HG03571 (cell line): ENCODE measurements around the gene NEU3.
"Not testable (repeated sequence)": the region's sequence is repeated elsewhere in the genome, so short reads cannot be mapped to it uniquely, and the experiment has no call there.

ENCODE experiments used
- ATAC-seq: cut with Tn5 transposase; IDR thresholded peaks from one replicate; pipeline ENCODE4 v1.9.1; 2021; ENCODE audit not compliant: unreplicated experiment

The NEU3 gene

DNA sequence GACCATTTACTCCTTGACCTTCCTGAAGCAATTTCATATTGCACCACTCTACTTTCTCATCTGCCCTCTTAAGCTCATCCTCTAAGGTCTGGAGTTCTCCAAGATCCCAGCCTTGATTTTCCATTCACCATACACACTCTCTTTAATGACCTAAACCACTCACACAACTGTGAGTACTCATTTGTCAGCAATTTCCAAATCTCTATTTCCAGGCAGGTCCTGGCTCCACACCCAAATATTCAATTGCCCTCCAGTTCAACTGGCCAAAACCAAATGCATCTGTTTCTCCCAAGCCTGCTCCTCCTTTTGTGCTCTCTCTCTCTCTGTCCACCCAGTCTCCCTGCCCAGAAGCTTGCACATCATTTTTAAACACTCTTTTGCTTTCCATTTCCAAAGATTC, 39.6 kb downstream of the NEU3 start:
- ATAC-seq: no peak

DNA sequence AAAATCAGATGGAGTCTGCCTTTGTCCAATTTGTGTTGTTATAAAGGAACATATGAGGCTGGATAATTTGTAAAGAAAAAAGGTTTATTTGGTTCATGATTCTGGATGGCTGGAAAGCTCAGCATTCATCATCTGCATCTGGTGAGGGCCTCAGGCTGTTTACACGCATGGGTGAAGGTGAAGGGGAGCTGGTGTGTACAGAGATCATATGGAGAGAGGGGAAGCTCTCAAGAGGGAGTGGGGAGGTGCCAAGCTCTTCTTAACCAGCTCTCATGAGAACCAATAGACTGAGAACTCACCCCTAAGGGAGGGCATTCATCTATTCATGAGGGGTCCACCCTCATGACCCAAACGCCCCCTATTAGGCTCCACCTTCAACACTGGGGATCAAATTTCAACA, 40.0 kb downstream of the NEU3 start:
- no peak for ATAC-seq

DNA sequence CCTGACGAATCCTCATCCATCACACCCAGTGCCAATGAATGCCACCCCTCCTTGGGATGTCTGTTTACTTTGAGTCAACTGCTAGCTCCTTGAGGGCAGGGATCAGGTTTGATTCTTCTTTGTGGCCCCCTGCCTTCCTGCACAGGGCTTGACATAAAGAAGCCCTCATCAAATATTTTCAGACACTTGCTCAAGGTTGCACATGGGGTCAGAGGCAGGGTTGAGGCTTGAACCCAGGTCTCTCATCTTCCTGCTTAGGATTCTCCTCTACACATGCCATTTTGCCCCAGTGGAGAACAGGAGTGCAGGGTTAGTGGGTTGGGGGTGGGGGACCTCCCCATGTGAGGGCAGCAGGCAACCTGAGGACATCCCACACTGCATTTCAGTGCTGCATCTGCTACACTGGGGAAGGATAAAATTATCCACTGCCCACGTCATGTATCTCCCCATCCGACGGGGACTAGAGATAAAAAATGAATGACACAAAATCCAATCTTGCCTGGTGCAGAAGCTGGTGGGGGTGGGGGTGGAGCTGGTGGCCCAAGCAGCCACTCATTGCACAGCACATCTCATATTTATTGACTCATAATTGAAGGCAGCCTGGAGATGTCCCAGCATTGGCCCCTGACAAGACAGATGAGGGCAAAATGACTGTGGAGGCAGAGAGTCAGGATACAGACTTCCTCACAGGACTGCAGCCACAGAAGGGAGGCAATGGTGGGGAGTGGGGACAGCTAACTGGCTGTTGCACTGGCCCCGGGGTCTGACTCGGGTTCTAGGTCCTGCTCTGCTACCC, 41.3 kb downstream of the NEU3 start:
- ATAC-seq: no peak

DNA sequence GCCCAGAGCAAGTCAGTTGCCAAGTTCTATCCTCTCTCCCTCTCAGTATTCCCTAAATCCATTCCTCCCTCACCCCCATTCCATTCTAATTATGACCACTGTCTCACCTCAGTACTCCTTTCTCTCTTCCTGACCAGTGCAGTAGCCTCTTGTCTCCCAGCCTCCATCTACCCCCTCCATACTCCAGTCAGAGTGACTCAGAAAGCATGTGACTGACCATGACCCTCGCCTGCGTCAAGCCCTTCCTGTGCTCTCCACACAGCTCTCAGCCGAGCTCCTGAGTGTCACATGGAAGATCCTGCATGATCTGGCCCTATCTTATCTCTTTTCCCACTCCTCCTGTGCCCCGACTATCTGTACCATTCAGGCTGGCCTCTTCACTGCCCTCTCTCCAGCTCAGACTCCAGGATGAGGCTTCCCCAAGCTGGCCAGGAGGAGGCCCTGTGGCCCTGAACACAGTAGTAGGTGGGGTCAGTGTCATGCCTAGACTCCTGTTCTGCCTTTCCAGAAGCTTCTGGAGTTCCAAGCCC, 42.6 kb downstream of the NEU3 start:
- ATAC-seq: no peak

DNA sequence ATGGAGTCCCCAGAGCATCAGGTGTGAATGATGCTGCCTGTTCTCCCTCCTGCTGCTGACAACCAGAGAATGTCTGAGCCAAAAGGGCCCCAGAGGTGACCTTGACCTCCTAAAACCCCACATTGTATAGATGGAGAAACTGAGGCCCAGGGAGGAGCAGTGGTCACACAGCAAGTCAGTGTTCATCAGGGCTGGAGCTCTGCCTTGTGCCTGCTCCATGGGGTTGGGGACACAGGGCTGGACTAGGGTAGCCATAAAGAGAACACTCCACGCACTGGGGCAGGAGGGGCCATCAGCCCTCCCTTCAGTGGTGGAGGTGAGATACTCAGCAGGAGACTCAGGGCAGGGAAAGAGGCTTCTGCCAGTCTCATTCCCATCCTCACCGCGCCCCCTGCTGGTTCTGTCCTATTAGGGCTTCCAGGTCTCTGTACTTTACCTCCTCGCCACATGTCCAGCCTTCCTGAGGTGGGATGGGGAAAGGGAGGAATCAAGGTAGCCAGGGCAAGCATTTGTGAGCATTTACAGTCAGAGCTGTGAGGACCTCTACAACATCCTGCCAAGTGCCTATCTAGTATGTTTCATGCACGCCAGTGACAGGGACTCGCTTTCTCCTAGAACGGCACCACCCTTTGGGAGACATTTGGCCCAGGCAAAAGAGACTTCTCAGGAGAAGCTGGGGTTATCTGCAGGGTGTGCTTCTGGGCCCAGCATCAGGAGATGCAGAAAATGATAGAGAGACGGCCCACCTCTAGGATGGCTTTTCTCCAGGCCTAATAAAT, 43.2 kb downstream of the NEU3 start:
- ATAC-seq: no peak

DNA sequence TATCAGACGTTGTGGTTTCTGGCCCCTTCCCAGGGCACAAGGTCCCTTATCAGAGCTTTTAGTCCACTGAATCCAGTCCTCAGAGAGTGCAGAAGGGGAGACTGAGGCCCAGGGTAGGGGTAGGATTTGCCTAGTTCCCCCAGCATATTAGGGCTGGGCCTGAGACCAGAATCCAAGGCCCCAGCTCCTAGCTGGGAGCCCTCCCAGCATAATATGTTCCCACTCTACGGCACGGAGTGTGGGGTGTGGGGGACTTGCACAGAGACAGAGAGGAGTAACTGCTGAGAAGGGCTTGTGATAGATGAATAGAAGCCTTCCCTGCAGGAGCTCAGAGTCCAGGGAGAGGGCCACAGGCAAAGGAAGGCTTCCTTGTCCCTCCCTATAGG, 43.8 kb downstream of the NEU3 start:
- no peak for ATAC-seq

DNA sequence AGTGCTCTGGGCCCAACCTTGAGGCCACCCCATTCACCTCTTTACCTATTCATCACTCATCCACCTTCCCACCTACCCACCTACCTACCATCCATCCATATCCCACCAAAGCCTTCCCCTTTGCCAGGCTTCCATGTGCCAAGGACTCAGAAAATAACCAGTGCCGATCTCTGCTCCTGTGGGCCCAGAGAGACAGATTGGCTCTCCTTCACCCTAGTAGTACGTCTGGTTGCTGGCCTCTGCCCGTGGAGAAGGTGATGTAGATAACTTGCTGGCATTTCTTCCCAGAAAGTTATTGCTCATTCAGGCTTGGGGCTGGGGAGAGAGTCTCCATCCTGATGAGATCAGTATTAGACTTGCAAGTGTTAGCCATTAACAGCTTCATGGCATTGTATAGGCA, 45.2 kb downstream of the NEU3 start:
- ATAC-seq: no peak

DNA sequence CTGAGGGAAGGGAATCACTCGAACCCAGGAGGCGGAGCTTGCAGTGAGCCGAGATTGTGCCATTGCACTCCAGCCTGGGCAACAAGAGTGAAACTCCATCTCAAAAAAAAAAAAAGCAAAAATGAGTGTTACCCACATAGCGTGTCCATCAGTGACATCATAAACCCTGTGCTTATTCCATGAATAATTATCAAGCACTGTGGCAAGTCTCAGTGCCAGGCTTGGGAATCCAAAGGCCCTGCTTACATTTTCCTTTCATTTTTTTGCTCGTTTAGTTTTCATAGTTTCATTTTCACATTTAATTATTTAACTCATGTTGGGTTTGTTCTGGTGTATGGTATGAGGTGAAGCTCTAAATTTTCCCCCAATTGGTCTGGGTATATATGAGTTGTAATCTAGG, 46.5 kb downstream of the NEU3 start:
- ATAC-seq: no peak

DNA sequence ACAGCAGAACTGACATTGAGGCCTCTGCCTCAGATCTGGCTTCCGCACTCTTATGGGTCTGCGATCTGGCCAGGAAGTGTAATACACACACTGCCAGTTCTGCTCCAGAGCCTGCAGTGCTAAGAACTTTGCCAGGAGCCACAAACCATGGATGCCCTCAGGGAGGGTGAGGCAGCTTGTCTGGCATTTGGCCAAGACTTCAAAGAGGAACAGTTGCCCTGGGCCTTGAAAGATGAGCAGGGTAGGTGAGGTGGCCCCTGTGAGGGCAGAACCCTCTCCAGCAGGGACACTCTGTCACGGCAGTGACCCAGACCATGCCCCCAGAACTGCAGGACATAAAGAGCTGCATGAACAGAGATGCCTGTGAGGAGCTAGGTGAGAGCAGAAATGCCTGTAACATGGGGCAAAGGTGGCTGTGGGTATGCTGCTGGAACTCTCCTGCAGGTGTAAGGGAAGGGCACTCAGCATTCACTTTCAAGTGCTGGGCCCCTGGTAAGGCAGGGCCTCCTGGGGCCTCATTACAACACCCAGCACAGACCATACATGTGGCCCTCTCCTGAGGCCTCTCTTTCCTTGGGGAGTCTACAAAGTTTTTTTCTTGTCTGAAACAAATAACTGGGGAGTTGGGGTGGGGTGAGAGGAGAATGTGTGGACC, 47.3 kb downstream of the NEU3 start:
- ATAC-seq: no peak

DNA sequence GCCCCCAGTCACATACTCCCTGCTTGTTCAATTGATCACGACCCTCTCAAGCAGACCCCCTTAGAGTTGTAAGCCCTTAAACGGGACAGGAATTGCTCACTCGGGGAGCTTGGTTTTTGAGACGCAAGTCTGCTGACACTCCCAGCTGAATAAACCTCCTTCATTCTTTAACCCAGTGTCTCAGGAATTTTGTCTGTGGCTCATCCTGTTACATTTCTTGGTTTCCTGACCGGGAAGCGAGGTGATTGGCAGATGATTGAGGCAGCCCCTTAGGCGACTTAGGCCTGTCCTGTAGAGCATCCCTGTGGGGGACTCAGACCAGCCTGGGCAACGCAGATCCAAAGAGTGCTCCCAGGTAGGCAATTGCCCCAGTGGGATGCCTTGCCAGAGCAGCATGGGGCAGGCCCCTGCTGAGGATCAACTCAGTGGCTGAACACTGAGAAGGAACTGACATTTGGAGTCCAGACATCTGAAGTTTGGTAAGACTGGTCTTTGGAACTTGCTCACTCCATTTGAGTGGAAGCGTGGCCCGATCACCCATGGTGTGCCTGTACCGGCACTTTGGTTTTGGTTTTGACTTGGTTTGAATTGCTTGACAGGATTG, 51.5 kb downstream of the NEU3 start:
- ATAC-seq: no peak

DNA sequence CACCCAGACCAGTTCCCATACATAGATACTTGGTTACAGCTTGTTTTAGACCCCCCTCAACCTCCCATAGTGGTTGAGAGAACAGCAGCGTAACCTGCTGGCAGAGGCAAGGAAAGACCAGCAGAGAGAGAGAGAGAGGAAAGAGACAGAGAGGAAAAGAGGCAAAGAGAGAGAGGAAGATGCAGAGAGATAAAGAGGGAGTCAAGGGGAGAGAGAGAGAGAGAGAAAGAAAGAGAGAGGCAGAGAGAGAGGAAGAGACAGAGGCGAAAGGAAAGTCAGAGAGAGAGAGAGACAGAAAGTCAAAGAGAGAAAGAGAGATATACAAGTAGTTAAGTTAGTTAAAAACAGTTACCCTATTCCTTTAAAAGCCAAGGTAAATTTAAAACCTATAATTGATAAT, 52.5 kb downstream of the NEU3 start:
- no peak for ATAC-seq

DNA sequence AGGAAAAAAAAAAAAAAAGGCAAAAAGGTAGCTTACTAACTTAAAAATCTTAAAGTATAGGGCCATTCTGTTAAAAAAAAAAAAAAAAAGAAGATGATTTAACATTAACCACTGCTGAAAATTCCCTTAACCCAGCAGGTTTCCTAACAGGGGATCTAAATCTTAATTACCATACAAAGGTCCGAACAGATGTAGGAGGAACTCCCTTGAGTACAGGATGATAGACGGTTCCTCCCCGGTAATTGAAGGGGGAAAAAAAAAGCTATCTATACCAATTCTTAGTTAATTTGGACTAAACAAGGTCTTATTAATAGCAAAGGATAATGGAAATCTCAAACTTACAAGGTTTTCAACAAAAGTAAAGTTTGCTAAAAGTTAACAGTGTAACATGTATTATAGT, 53.1 kb downstream of the NEU3 start:
- ATAC-seq: not testable (repeated sequence)

DNA sequence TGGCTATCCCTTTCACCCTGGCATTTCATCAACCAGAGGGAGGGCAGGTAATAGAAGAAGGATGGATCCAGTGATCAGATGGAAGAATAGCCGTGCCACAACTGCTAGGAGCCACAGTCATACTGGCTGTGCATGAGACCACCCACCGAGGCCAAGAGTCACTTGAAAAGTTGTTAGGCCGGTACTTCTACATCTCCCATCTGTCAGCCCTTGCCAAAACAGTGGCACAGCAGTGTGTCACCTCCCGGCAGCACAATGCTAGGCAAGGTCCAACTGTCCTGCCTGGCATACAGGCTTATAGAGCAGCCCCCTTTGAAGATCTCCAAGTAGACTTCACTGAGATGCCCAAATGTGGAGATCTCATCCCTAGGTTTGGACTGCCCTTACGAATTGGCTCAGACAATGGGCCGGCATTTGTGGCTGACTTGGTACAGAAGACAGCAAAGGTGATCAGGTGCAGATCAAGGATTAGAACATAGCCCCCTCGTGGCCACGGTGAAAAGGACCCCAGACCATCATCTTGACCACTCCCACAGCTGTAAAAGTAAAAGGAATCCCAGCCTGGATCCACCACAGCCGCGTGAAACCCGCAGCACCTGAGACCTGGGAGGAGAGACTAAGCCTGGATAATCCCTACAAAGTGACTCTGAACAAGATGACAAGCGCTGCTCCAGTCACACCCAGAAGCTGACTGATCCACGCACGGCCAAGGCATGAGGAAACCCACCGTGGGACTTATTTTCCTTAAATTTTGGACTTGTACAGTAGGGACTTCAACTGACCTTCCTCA, 55.8 kb downstream of the NEU3 start:
- ATAC-seq: not testable (repeated sequence)

DNA sequence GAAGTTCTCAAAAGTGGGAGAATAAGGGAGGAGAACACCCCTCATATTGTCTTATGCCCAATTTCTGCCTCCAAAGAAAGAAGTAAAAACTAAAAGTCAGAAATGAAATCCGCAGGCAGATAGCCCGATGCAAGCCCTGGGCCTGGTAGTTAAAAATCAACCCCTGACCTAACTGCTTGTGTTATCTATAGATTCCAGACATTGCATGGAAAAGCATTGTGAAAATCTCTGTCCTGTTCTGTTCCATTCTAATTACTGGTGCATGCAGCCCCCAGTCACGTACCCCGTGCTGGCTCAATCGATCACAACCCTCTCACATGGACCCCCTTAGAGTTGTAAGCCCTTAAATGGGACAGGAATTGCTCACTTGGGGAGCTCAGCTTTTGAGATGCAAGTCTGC, 57.9 kb downstream of the NEU3 start:
- ATAC-seq: not testable (repeated sequence)

DNA sequence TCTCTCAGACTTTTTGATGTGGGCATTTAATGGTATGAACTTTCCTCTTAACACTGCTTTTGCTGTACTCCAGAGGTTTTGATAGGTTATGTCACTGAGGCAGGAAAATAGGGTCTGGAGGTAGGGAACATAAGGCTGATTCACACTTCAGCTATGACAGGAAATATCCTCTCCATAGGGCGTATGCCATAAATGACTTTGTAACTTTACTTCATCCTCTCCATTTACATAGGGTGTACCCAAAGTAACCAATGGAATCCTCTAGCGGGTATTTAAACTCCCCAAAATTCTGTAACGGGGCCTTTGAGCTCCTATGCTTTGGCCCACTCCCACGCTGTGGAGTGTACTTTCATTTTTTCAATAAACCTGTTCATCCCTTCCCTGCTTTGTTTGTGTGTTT, 58.5 kb downstream of the NEU3 start:
- ATAC-seq: no peak

DNA sequence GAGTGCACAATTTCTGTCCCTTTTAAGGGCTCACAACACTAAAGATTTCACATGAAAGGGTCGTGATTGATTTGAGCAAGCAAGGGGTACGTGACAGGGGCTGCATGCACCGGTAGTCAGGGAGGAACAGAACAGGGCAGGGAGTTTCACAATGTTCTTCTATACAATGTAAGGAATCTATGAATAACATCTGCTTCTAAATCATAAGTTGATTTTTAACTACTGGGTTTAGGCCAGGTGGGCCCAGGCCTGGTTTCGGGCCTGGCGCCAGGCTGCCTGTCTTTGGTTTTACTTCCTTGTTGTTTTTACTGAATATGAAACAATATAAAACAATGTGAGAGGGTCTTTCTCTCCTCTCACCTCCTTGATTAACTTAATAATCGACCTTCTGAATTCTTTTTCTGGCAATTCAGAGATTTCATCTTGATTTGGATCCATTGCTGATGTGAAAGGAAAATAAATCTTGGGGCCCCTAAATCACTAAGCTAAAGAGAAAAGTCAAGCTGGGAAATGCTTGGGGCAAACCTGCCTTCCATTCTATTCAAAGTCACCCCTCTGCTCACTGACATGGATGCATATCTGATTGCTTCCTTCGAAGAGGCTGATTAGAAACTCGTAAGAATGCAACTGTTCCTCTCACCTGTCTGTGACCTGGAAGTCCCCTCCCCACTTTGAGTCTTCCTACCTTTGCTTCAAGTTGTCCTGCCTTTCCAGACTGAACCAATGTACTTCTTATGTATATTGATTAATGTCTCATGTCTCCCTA, 61.0 kb downstream of the NEU3 start:
- ATAC-seq: not testable (repeated sequence)

DNA sequence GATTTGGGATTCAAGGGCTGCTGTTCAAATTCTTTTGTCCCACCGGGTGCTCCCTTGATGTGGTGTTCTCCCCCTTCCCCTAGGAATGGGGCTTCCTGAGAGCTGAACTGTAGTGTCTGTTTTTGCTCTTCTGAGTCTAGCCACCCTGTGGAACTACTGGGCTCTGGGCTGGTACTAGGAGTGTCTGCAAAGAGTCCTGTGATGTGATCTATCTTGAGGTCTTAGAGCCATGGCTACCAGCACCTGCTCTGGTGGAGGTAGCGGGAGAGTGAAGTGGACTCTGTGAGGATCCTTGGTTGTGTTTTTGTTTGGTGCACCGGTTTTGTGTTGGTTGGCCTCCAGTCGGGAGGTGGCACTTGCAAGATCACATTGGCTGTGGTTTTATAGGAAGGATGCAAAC, 61.8 kb downstream of the NEU3 start:
- ATAC-seq: no peak

DNA sequence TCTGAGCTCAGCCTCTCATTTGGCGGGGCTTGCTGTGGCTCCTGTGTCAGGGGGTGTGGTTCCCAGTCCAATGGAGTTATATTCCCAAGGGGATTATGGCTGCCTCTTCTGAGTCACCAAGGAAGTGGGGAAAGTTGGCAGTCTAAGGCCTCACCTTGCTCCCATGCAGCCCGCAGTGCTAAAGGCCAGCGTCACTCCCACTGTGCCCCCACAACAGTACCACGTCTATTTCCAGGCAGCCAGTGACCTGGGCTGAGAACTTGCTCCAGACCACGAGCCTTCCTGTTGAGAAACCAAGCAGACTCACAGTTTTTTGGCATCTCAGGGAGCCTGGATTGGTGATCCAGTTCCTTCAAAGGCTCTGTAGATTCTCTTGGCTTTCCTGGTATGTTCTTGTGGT, 62.3 kb downstream of the NEU3 start:
- ATAC-seq: no peak

DNA sequence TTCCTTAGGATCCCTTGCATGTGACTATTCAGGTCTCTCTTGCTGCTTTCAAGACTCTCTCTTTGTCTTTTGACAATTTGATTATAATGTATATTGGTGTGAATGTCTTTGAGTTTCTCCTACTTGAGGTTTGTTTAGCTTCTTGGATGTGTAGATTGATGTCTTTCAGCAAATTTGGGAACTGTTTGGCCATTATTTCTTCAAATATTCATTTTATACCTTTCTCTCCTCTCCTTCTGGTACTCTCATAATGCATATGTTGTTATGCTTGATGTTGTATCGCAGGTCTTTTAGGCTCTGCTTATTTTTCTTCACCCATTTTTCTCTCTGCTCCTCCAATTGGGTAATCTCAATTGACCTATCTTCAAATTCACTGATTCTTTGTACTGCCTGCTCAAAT, 63.7 kb downstream of the NEU3 start:
- no peak for ATAC-seq

DNA sequence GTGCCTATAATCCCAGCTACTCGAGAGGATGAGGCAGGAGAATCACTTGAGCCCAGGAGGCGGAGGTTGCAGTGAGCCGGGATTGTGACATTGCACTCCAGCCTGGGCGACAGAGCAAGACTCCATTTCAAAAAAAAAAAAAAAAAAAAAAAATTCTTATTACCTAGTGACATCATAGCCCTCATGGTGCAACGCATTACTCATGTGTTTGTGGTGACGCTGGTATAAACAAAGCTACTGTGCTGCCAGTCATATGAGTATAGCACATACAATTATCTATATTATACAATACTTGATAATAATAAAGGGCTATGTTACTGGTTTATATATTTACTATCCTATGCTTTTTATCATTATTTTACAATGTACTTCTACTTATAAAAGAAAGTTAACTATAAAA, 66.8 kb downstream of the NEU3 start:
- no peak for ATAC-seq
